Measurements from ENCODE around the gene PTK6.

- no peak for TF ChIP-seq CTCF (IDR thresholded peaks at IDR 0.05; ENCODE audit: low read length)
- TF ChIP-seq EZH2 (IDR thresholded peaks at IDR 0.05; ENCODE audit: borderline replicate concordance, low read length), result no peak
These were observed 14.9 kb downstream of the PTK6 start for GRCh38 chr20:63522091-63522868.
